22Rv1 (cell line): ENCODE measurements around the gene SYNE3.

Source experiments
- CTCF ChIP-seq: fragments of 450-650 bp; IDR thresholded peaks from 2 replicates; pipeline ENCODE4 v1.5.1; 2017; ENCODE audit warnings: mild to moderate bottlenecking
- ZFX ChIP-seq: fragments of 450-650 bp; IDR thresholded peaks from 2 replicates; pipeline ENCODE4 v1.6.1; 2017; ENCODE audit warnings: antibody characterized with exemption, borderline replicate concordance

DNA sequence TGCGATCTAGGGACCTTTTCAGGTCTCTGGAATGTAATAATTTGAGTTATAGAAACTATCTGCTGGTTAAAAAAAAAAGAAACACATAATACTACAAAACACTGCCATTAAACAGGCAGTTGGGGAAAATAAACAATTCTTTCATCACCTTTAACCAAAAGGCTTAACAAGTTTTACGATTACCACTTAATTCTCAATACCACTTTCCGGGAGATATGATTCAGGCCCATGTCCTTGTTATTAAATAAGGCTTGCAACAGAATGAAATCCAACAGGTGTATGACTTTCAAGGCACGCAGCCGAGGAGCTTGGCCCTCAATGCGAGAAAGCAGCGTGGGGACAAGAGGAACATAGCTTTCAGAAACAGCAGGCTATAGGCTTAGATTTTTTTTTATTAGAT is 12.8 kb upstream of the SYNE3 start:
- TF ChIP-seq CTCF (no peak), ZFX (no peak)
